DOHH2 (cell line): ENCODE data around the gene WFDC9.

ENCODE experiments used
- EZH2phosphoT487 ChIP-seq: fragments of 200-600 bp; sonication (generic); IDR thresholded peaks from 2 replicates; pipeline ENCODE4 v1.6.1; 2017; ENCODE audit warnings: borderline replicate concordance, mild to moderate bottlenecking, antibody characterized with exemption, low read length, moderate library complexity, mixed read lengths
- TF ChIP-seq, protein P1 (sequence below): fragments of 200-600 bp; sonication (generic); IDR thresholded peaks from one replicate; pipeline ENCODE4 v1.5.1; 2014; ENCODE audit warnings: antibody characterized with exemption, mild to moderate bottlenecking, low read depth, low read length; ENCODE audit not compliant: poor library complexity, severe bottlenecking

DNA sequence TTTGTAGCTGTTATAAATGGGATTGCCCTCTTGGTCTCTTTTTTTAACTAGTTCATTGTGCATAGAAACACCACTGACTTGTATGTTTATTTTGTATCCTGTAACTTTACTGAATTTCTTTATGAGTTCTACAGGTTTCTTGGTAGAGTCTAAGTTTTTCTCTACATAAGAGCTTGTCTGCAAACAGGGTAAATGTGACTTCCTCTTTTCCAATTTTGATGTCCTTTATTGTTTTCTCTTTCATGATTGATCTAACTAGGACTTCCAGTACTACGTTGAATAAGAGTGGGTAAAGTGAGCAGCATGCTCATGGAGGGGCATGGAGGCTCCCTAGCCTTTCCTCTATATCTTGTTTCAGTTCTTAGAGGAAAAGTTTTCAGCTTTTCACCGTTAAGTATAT lies 4.5 kb downstream of the WFDC9 start:
- TF ChIP-seq, protein P1, sequence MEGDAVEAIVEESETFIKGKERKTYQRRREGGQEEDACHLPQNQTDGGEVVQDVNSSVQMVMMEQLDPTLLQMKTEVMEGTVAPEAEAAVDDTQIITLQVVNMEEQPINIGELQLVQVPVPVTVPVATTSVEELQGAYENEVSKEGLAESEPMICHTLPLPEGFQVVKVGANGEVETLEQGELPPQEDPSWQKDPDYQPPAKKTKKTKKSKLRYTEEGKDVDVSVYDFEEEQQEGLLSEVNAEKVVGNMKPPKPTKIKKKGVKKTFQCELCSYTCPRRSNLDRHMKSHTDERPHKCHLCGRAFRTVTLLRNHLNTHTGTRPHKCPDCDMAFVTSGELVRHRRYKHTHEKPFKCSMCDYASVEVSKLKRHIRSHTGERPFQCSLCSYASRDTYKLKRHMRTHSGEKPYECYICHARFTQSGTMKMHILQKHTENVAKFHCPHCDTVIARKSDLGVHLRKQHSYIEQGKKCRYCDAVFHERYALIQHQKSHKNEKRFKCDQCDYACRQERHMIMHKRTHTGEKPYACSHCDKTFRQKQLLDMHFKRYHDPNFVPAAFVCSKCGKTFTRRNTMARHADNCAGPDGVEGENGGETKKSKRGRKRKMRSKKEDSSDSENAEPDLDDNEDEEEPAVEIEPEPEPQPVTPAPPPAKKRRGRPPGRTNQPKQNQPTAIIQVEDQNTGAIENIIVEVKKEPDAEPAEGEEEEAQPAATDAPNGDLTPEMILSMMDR = no peak
- TF ChIP-seq EZH2phosphoT487 = no peak
